Parathyroid adenoma (tissue), 2 donors: ENCODE data around the gene LAYN.
A peak's percentile ranks its signal among the peaks of the same experiment; 100 is the strongest.

Experiments
- H2AFZ ChIP-seq: fragments of 300-600 bp; sonication (generic); one replicate; pipeline ENCODE4 v1.7.0; 2017; ENCODE audit warnings: antibody characterized with exemption, mild to moderate bottlenecking
- H3K27ac ChIP-seq: fragments of 300-600 bp; sonication (generic); one replicate; pipeline ENCODE4 v1.7.0; 2017
- H3K27me3 ChIP-seq: fragments of 300-600 bp; sonication (generic); one replicate; pipeline ENCODE4 v1.7.0; 2017; ENCODE audit warnings: low read length; ENCODE audit not compliant: control insufficient read depth, insufficient read depth
- H3K36me3 ChIP-seq: fragments of 300-600 bp; sonication (generic); one replicate; pipeline ENCODE4 v1.7.0; 2017; ENCODE audit warnings: low read length; ENCODE audit not compliant: control insufficient read depth, insufficient read depth
- H3K4me1 ChIP-seq: fragments of 300-600 bp; sonication (generic); one replicate; pipeline ENCODE4 v1.7.0; 2017; ENCODE audit warnings: control low read depth
- H3K4me2 ChIP-seq: fragments of 300-600 bp; sonication (generic); one replicate; pipeline ENCODE4 v1.7.0; 2017; ENCODE audit warnings: low read length
- H3K4me3 ChIP-seq: fragments of 300-600 bp; sonication (generic); one replicate; pipeline ENCODE4 v1.7.0; 2017; ENCODE audit warnings: low read depth, low read length
- H3K79me2 ChIP-seq: fragments of 300-600 bp; sonication (generic); one replicate; pipeline ENCODE4 v1.7.0; 2017; ENCODE audit warnings: control low read depth
- H3K9ac ChIP-seq: fragments of 300-600 bp; sonication (generic); one replicate; pipeline ENCODE4 v1.7.0; 2017; ENCODE audit warnings: mild to moderate bottlenecking
- H3K9me3 ChIP-seq: fragments of 300-600 bp; sonication (generic); one replicate; pipeline ENCODE4 v1.7.0; 2017; ENCODE audit warnings: low read length; ENCODE audit not compliant: control insufficient read depth
- CTCF ChIP-seq: fragments of 300-600 bp; sonication (generic); IDR thresholded peaks from one replicate; pipeline ENCODE4 v1.7.0; 2017; ENCODE audit warnings: antibody characterized with exemption, mild to moderate bottlenecking
- donor health status: primary hyperparathyroidism.

The LAYN gene

GRCh38 chr11:111540937-111541253 lies 375 bp downstream of the LAYN start:
- Histone ChIP-seq H3K4me2 (peak overlapping the region; percentile 65), H3K9me3 (no peaks in the 10 kb centered on the region), H3K27me3 (no peaks in the 10 kb centered on the region), H3K27ac (peak overlapping the region; percentile 49), H3K79me2 (no peaks in the 10 kb centered on the region), H3K9ac (no peak overlapping the region), H2AFZ (peak overlapping the region; percentile 83), H3K4me1 (no peaks in the 10 kb centered on the region), H3K36me3 (no peaks in the 10 kb centered on the region), H3K4me3 (peak overlapping the region; percentile 44)
- no peak for TF ChIP-seq CTCF

GRCh38 chr11:111541254-111542061 lies 938 bp downstream of the LAYN start:
- H3K36me3 ChIP-seq: no peaks in the 10 kb centered on the region
- H3K4me3 ChIP-seq: peak overlapping the region; percentile 44
- H3K27ac ChIP-seq: peak overlapping the region; percentile 49
- no peaks in the 10 kb centered on the region for H3K27me3 ChIP-seq
- peak overlapping the region; percentile 65 for H3K4me2 ChIP-seq
- TF ChIP-seq CTCF: no peak
- H3K9ac ChIP-seq: no peak overlapping the region
- no peaks in the 10 kb centered on the region for H3K79me2 ChIP-seq
- H3K4me1 ChIP-seq: no peaks in the 10 kb centered on the region
- peak overlapping the region; percentile 83 for H2AFZ ChIP-seq
- H3K9me3 ChIP-seq: no peaks in the 10 kb centered on the region

GRCh38 chr11:111542606-111543275 lies 2.2 kb downstream of the LAYN start:
- Histone ChIP-seq H3K4me2 (no peak overlapping the region), H3K9ac (no peak overlapping the region), H3K4me1 (no peaks in the 10 kb centered on the region), H3K36me3 (no peaks in the 10 kb centered on the region), H3K27ac (no peak overlapping the region), H3K4me3 (no peak overlapping the region), H3K9me3 (no peaks in the 10 kb centered on the region), H3K79me2 (no peaks in the 10 kb centered on the region), H2AFZ (no peak overlapping the region), H3K27me3 (no peaks in the 10 kb centered on the region)
- no peak for TF ChIP-seq CTCF

- Histone ChIP-seq H3K9ac (no peak overlapping the region), H2AFZ (no peak overlapping the region), H3K36me3 (no peaks in the 10 kb centered on the region), H3K4me3 (no peak overlapping the region), H3K9me3 (no peaks in the 10 kb centered on the region), H3K4me2 (no peak overlapping the region), H3K79me2 (no peaks in the 10 kb centered on the region), H3K27me3 (no peaks in the 10 kb centered on the region), H3K4me1 (no peaks in the 10 kb centered on the region), H3K27ac (no peak overlapping the region)
- no peak for TF ChIP-seq CTCF
Measured at GRCh38 chr11:111548525-111548924, 8.0 kb downstream of the LAYN start.
